HepG2 (cell line): ENCODE measurements around the gene SIRT7. TPM values are rescaled to one million over a fixed set of nuclear protein-coding genes. Genes with fewer than 3 reads are reported as not detected.

Experiments
- ARID2 ChIP-seq: sonication (generic); formaldehyde crosslinking; IDR thresholded peaks from 2 replicates; pipeline ENCODE4 v1.8.1; 2022; ENCODE audit warnings: mild to moderate bottlenecking, missing genetic modification reagents, borderline replicate concordance
- CEBPB ChIP-seq: IDR thresholded peaks from 2 replicates; pipeline ENCODE4 v1.6.1; 2011; ENCODE audit warnings: low read depth, low read length, improper control_type of control experiment, borderline replicate concordance
- ETV6 ChIP-seq: sonication (generic); formaldehyde crosslinking; conservative IDR thresholded peaks from 2 replicates; pipeline ENCODE4 v1.4.0; 2020; ENCODE audit warnings: missing genetic modification reagents
- FOXA3 ChIP-seq: IDR thresholded peaks from 2 replicates; pipeline ENCODE4 v1.6.1; 2016; ENCODE audit warnings: missing genetic modification reagents, missing compliant biosample characterization
- GABPA ChIP-seq, 2 experiments: IDR thresholded peaks; 2 replicates each; pipeline ENCODE4 v1.6.1; 2011 to 2016; ENCODE audit warnings: low read depth in 2 of 2, low read length in 1 of 2, missing biosample characterization in 1 of 2, missing genetic modification characterization in 1 of 2
- JDP2 ChIP-seq: sonication (generic); formaldehyde crosslinking; IDR thresholded peaks from 2 replicates; pipeline ENCODE4 v1.8.1; 2022; ENCODE audit warnings: missing genetic modification reagents, borderline replicate concordance
- KLF13 ChIP-seq: sonication (generic); formaldehyde crosslinking; IDR thresholded peaks from 2 replicates; pipeline ENCODE4 v1.4.0; 2020; ENCODE audit warnings: mild to moderate bottlenecking, missing genetic modification reagents
- MAFF ChIP-seq: IDR thresholded peaks from 2 replicates; pipeline ENCODE4 v1.6.1; 2011; ENCODE audit warnings: low read depth, low read length, improper control_type of control experiment
- MBNL3 ChIP-seq: fragments of 250-450 bp; sonication (Bioruptor Pico); conservative IDR thresholded peaks from 2 replicates; pipeline ENCODE4 v1.8.0; 2022; ENCODE audit warnings: mild to moderate bottlenecking, inconsistent platforms
- MEIS1 ChIP-seq: sonication (generic); formaldehyde crosslinking; IDR thresholded peaks from 2 replicates; pipeline ENCODE4 v1.9.0; 2021; ENCODE audit warnings: mild to moderate bottlenecking, missing genetic modification reagents, moderate library complexity, borderline replicate concordance
- NFATC3 ChIP-seq: sonication (generic); formaldehyde crosslinking; IDR thresholded peaks from 2 replicates; pipeline ENCODE4 v1.5.1; 2020; ENCODE audit warnings: mild to moderate bottlenecking, missing genetic modification reagents
- PHB2 ChIP-seq: fragments of 450-650 bp; IDR thresholded peaks from 2 replicates; pipeline ENCODE4 v1.6.1; 2018; ENCODE audit not compliant: partially characterized antibody
- RARA ChIP-seq: IDR thresholded peaks from 2 replicates; pipeline ENCODE4 v1.6.1; 2016; ENCODE audit warnings: missing genetic modification reagents, missing compliant biosample characterization
- REL ChIP-seq: sonication (generic); formaldehyde crosslinking; conservative IDR thresholded peaks from 2 replicates; pipeline ENCODE4 v1.8.0; 2022; ENCODE audit warnings: mild to moderate bottlenecking, missing genetic modification reagents, moderate library complexity
- SOX6 ChIP-seq, 2 experiments: fragments of 450-650 bp in 1 of 2; sonication (generic) in 1 of 2; formaldehyde crosslinking in 1 of 2; IDR thresholded peaks; 2 replicates each; pipeline versions ENCODE4 v1.4.0 to v1.6.1; 2017 to 2020; ENCODE audit warnings: antibody characterized with exemption in 1 of 2, mild to moderate bottlenecking in 1 of 2, missing genetic modification reagents in 1 of 2
- SP1 ChIP-seq, 2 experiments: fragments of 450-650 bp in 1 of 2; sonication (generic) in 1 of 2; formaldehyde crosslinking in 1 of 2; IDR thresholded peaks; 2 replicates each; pipeline versions ENCODE4 v1.4.0 to v1.6.1; 2016 to 2020; ENCODE audit warnings: missing genetic modification reagents in 1 of 2
- SRSF1 ChIP-seq: fragments of 200-400 bp; formaldehyde crosslinking; optimal IDR thresholded peaks from 2 replicates; pipeline ENCODE3; 2017; ENCODE audit warnings: mild to moderate bottlenecking, low read depth, low read length, moderate library complexity
- TAF15 ChIP-seq: fragments of 200-400 bp; formaldehyde crosslinking; IDR thresholded peaks from one replicate; pipeline ENCODE4 v1.6.1; 2018; ENCODE audit warnings: mild to moderate bottlenecking, low read depth, low read length; ENCODE audit not compliant: poor library complexity, severe bottlenecking
- TBX3 ChIP-seq: fragments of 450-650 bp; IDR thresholded peaks from 2 replicates; pipeline ENCODE4 v1.6.1; 2017; ENCODE audit warnings: antibody characterized with exemption, mild to moderate bottlenecking, inconsistent platforms, borderline replicate concordance
- TRIM24 ChIP-seq: sonication (generic); formaldehyde crosslinking; IDR thresholded peaks from 2 replicates; pipeline ENCODE4 v1.8.0; 2022; ENCODE audit warnings: mild to moderate bottlenecking, missing genetic modification reagents
- ZBTB26 ChIP-seq: IDR thresholded peaks from 2 replicates; pipeline ENCODE4 v1.6.1; 2016; ENCODE audit warnings: missing compliant biosample characterization, missing genetic modification reagents, borderline replicate concordance
- ZNF232 ChIP-seq: sonication (generic); formaldehyde crosslinking; IDR thresholded peaks from 2 replicates; pipeline ENCODE4 v1.4.0; 2020; ENCODE audit warnings: missing genetic modification reagents, borderline replicate concordance
- ZNF460 ChIP-seq: sonication (generic); formaldehyde crosslinking; IDR thresholded peaks from 2 replicates; pipeline ENCODE4 v1.5.1; 2020; ENCODE audit warnings: missing genetic modification reagents, mild to moderate bottlenecking, borderline replicate concordance
- ZNF724P ChIP-seq: sonication (generic); formaldehyde crosslinking; IDR thresholded peaks from 2 replicates; pipeline ENCODE4 v1.8.0; 2022; ENCODE audit warnings: missing genetic modification reagents, borderline replicate concordance
- ZNF766 ChIP-seq: sonication (generic); formaldehyde crosslinking; IDR thresholded peaks from 2 replicates; pipeline ENCODE4 v1.5.0; 2020; ENCODE audit warnings: missing genetic modification reagents, borderline replicate concordance
- ZNF781 ChIP-seq: sonication (generic); formaldehyde crosslinking; IDR thresholded peaks from 2 replicates; pipeline ENCODE4 v1.5.1; 2020; ENCODE audit warnings: borderline replicate concordance, mild to moderate bottlenecking, missing genetic modification reagents; ENCODE audit errors: not compliant biosample characterization
- ZNF850 ChIP-seq: sonication (generic); formaldehyde crosslinking; conservative IDR thresholded peaks from 2 replicates; pipeline ENCODE4 v1.9.0; 2021; ENCODE audit warnings: mild to moderate bottlenecking, missing genetic modification reagents
- polyA plus RNA-seq, 8 experiments: library from polyadenylated mRNA; depleted of rRNA in 3 of 8; stranded (reverse) in 7 of 8; unstranded in 1 of 8; fragments of >200 nt; fragmentation: Illumina TruSeq in 4 of 8; extraction: Trizol in 4 of 8; gene quantifications; 2 replicates each; pipeline versions ENCODE4 v1.2.1 to v1.2.3, GENCODE V29; 2011 to 2016; ENCODE audit warnings: low read depth in 4 of 8, missing spikeins in 1 of 8, mixed read lengths in 1 of 8; ENCODE audit not compliant: insufficient read depth in 1 of 8
- total RNA-seq, 5 experiments: library from RNA; depleted of rRNA; stranded (reverse); fragments of >200 nt; fragmentation: Illumina TruSeq; extraction: Trizol; gene quantifications; 2 replicates each; pipeline ENCODE4 v1.2.3, GENCODE V29; 2016; ENCODE audit warnings: low read depth in 1 of 5

SIRT7 gene
- total and polyA plus RNA-seq, 2 of the 13 experiments (the other 11 are each of a cell fraction or from before 2014, with no cell fraction given), result 8.3 to 24.8 TPM

GRCh38 chr17:81890447-81891302 is 27.3 kb downstream of the SIRT7 start (continued):
- TF ChIP-seq ZNF781 (CRISPR knock-in tag), result peak; percentile 74
- TF ChIP-seq ETV6 (CRISPR knock-in tag), result 0 out of 2 replicates have a peak, but pooled peaks have one; percentile 36
- no peak for TF ChIP-seq ARID2 (CRISPR knock-in tag)
- TF ChIP-seq TRIM24, result no peak
- no peak for TF ChIP-seq REL (CRISPR knock-in tag)
- no peak for TF ChIP-seq TAF15
- no peak for TF ChIP-seq JDP2 (CRISPR knock-in tag)
- no peak for TF ChIP-seq PHB2
- TF ChIP-seq GABPA (IDR thresholded peaks at IDR 0.05; ENCODE audit: low read depth, low read length), result no peak; the same call in 1 of the 2 replicates
- no peak for TF ChIP-seq GABPA (CRISPR knock-in tag; IDR thresholded peaks at IDR 0.05; ENCODE audit: low read depth)
- no peak for TF ChIP-seq ZNF232 (CRISPR knock-in tag)
- TF ChIP-seq ZNF724P (CRISPR knock-in tag), result no peak
- TF ChIP-seq CEBPB, result no peak
- no peak for TF ChIP-seq TBX3
- no peak for TF ChIP-seq MBNL3 (CRISPR knock-in tag)
- no peak for TF ChIP-seq RARA (CRISPR knock-in tag)
- TF ChIP-seq ZNF766 (CRISPR knock-in tag), result no peak
- peak; percentile 68; the same call in 1 of the 2 replicates for TF ChIP-seq MEIS1 (CRISPR knock-in tag)
- TF ChIP-seq SP1 (IDR thresholded peaks at IDR 0.05), result no peak
- TF ChIP-seq SP1 (CRISPR knock-in tag; IDR thresholded peaks at IDR 0.05), result no peak
- TF ChIP-seq KLF13 (CRISPR knock-in tag), result no peak
- TF ChIP-seq ZNF850, result no peak
- TF ChIP-seq MAFF, result no peak
- TF ChIP-seq SRSF1, result no peak
- no peak for TF ChIP-seq FOXA3 (CRISPR knock-in tag)
- TF ChIP-seq NFATC3 (CRISPR knock-in tag), result peak; percentile 38; the same call in 1 of the 2 replicates
- TF ChIP-seq ZBTB26 (CRISPR knock-in tag), result 0 out of 2 replicates have a peak, but pooled peaks have one; percentile 52
- TF ChIP-seq ZNF460 (CRISPR knock-in tag), result no peak
- TF ChIP-seq SOX6 (IDR thresholded peaks at IDR 0.05), result no peak
- 0 out of 2 replicates have a peak, but pooled peaks have one; percentile 12 for TF ChIP-seq SOX6 (CRISPR knock-in tag; IDR thresholded peaks at IDR 0.05)
